C4-2B (cell line): ENCODE measurements around the gene DCDC2C.

Experiments used
- H3K27ac ChIP-seq: fragments of 450-650 bp; 2 replicates; pipeline ENCODE4 v1.5.1; 2017
- ZFX ChIP-seq: fragments of 450-650 bp; IDR thresholded peaks from 2 replicates; pipeline ENCODE4 v1.6.1; 2017
- TF ChIP-seq, protein P1 (sequence below): fragments of 450-650 bp; conservative IDR thresholded peaks from 2 replicates; pipeline ENCODE4 v1.5.1; 2017; ENCODE audit warnings: mild to moderate bottlenecking

Gene DCDC2C

DNA sequence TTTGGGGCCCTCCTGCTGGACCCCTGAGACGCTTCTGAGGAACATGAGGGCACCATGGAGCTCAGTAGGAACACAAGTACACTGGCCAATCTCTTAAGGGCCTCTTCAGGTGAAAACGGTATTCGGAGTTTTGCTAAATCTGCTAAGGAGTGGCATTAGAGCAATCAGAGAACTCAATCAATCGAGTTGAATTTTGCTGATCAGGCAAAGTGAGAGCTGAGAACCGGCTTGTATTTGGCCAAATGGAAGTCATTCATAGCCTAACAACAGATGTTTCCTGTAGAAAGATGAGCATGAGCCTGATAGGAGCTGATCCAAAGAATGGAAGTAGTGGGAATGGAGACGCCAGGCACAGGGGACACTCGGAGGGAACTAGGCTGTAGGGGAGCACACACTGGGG lies 133.7 kb downstream of the DCDC2C start:
- no peak overlapping the region for H3K27ac ChIP-seq
- TF ChIP-seq, protein P1, sequence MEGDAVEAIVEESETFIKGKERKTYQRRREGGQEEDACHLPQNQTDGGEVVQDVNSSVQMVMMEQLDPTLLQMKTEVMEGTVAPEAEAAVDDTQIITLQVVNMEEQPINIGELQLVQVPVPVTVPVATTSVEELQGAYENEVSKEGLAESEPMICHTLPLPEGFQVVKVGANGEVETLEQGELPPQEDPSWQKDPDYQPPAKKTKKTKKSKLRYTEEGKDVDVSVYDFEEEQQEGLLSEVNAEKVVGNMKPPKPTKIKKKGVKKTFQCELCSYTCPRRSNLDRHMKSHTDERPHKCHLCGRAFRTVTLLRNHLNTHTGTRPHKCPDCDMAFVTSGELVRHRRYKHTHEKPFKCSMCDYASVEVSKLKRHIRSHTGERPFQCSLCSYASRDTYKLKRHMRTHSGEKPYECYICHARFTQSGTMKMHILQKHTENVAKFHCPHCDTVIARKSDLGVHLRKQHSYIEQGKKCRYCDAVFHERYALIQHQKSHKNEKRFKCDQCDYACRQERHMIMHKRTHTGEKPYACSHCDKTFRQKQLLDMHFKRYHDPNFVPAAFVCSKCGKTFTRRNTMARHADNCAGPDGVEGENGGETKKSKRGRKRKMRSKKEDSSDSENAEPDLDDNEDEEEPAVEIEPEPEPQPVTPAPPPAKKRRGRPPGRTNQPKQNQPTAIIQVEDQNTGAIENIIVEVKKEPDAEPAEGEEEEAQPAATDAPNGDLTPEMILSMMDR: no peak
- TF ChIP-seq ZFX: no peak

DNA sequence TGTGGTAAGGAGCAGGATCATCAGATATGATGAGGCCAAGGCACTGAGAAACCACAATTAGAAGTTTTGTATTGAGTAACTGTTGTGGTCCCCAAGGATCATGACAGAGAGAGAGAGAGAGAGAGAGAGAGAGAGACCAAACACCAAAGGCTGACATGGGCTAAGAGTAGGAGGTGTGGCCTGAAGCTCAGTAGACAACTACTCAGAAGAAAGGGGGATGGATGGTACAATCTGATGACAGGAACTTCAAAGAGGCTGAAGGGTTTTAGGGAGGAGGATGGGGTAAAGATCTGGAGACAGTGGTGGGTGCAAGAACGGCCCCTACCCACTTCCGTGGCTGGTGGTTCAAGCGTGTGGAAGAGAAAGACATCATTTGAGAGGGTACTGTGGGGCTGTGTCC lies 135.0 kb downstream of the DCDC2C start:
- TF ChIP-seq, protein P1: no peak
- TF ChIP-seq ZFX: no peak
- no peak overlapping the region for H3K27ac ChIP-seq

- TF ChIP-seq ZFX: no peak
- TF ChIP-seq, protein P1: no peak
- H3K27ac ChIP-seq: no peak overlapping the region
These were observed 136.1 kb downstream of the DCDC2C start for GRCh38 chr2:3839476-3839875.

- TF ChIP-seq, protein P1: no peak
- no peak for TF ChIP-seq ZFX
- H3K27ac ChIP-seq: no peak overlapping the region
These were observed 137.3 kb downstream of the DCDC2C start for GRCh38 chr2:3840611-3841155.

DNA sequence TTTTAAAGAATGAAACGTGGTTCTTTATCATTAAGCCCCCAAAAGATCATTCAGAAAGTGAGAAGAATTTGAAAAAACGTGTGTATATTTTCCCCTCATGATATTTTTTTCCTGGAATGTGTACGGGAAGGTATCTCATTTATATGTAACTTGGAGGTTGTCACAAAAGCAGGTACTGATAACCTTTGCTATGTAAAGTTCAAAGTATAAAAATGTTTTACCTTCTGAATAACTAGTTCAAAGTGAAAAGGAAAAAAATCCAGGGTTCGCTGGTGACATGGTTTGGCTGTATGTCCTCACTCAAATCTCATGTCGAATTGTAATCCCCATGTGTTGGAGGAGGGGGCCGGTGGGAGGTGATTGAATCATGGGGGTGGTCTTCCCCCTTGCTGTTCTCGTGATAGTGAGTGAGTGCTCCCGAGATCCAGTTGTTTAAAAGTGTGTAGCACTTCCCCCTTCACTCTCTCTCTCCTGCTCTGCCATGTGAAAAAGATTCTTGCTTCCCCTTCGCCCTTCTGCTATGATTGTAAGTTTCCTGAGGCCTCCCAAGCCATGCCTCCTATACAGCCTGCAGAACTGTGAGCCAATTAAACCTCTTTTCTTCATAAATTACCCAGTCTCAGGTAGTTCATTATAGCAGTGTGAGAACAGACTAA lies 144.2 kb downstream of the DCDC2C start:
- no peak overlapping the region for H3K27ac ChIP-seq
- TF ChIP-seq ZFX: no peak
- TF ChIP-seq, protein P1: no peak

DNA sequence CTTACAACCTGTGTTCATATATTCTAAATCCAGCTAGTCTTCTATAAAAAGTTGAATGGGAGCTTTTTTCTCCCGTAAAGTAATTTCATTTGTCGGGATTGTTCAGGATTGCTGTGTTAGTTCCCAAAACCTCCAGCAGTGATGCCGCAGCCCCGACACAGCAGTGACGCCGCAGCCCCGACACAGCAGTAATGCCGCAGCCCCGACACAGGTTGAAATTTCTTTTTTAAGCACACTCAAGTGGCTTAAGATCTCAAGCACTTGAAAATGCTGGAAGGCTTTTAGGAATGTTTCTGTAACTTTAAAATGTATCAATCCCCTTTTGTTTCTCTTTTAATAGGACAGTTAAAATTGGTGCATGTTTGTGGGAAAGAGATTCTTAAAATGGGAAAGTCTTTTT lies 145.4 kb downstream of the DCDC2C start:
- no peak overlapping the region for H3K27ac ChIP-seq
- TF ChIP-seq, protein P1: no peak
- no peak for TF ChIP-seq ZFX

GRCh38 chr2:3849213-3849612 lies 145.8 kb downstream of the DCDC2C start:
- TF ChIP-seq, protein P1: no peak
- no peak for TF ChIP-seq ZFX
- H3K27ac ChIP-seq: no peak overlapping the region
